ENCODE data around the gene HFM1. TPM values are rescaled to one million over a fixed set of nuclear protein-coding genes. Genes with fewer than 3 reads are reported as not detected.

The HFM1 gene
- total RNA-seq, 3 donors from 2014 or later (not counting 1 experiment from before 2014, with no cell fraction given), result 0.86 TPM; not detected in 2

DNA sequence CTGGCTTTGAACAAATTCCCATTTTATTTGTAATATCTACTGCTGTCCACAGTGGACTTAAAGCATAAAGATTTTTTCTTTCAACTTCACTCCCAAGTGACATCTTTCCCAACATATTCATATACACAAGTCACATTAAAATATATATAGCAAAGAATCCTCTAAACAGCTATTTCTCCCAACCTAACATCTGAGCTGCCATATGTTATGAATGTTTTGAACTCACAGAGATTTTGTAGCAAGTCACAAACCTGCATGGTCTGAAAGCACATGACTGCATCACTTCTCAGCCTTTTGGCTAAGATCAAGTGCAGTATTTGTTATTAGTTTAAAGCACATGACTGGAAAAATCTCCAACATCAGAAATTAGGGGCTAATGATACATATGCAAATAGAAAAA, 7.7 kb upstream of the HFM1 start:
- Histone ChIP-seq H3K9me3 (ENCODE audit: control insufficient read depth, insufficient read depth, low read length) (no peaks in the 10 kb centered on the region), H3K4me3 (ENCODE audit: low read length) (no peak overlapping the region), H3K4me1 (ENCODE audit: control insufficient read depth, insufficient read depth, low read length) (no peaks in the 10 kb centered on the region), H3K27me3 (ENCODE audit: control insufficient read depth, insufficient read depth, low read length) (no peaks in the 10 kb centered on the region), H3K27ac (ENCODE audit: low read length) (no peak overlapping the region), H3K36me3 (ENCODE audit: control insufficient read depth, insufficient read depth, low read length) (no peaks in the 10 kb centered on the region)
- DNase-seq, result no peak
- Mint-ChIP-seq H3K36me3 (no peaks in the 10 kb centered on the region), H3K4me1 (no peaks in the 10 kb centered on the region), H3K9me3 (no peaks in the 10 kb centered on the region), H3K27me3 (ENCODE audit: low read depth in 2 of 2) (peaks cover 12 to 33% of the 10 kb centered on the region in 2 donors), H3K4me3 (no peak overlapping the region), H3K27ac (no peak overlapping the region)
- intact Hi-C loops (cut with micrococcal nuclease), result no loop called here
- no peak for ATAC-seq
- TF ChIP-seq, protein P1, sequence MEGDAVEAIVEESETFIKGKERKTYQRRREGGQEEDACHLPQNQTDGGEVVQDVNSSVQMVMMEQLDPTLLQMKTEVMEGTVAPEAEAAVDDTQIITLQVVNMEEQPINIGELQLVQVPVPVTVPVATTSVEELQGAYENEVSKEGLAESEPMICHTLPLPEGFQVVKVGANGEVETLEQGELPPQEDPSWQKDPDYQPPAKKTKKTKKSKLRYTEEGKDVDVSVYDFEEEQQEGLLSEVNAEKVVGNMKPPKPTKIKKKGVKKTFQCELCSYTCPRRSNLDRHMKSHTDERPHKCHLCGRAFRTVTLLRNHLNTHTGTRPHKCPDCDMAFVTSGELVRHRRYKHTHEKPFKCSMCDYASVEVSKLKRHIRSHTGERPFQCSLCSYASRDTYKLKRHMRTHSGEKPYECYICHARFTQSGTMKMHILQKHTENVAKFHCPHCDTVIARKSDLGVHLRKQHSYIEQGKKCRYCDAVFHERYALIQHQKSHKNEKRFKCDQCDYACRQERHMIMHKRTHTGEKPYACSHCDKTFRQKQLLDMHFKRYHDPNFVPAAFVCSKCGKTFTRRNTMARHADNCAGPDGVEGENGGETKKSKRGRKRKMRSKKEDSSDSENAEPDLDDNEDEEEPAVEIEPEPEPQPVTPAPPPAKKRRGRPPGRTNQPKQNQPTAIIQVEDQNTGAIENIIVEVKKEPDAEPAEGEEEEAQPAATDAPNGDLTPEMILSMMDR (IDR thresholded peaks at IDR 0.05), result no peak

DNA sequence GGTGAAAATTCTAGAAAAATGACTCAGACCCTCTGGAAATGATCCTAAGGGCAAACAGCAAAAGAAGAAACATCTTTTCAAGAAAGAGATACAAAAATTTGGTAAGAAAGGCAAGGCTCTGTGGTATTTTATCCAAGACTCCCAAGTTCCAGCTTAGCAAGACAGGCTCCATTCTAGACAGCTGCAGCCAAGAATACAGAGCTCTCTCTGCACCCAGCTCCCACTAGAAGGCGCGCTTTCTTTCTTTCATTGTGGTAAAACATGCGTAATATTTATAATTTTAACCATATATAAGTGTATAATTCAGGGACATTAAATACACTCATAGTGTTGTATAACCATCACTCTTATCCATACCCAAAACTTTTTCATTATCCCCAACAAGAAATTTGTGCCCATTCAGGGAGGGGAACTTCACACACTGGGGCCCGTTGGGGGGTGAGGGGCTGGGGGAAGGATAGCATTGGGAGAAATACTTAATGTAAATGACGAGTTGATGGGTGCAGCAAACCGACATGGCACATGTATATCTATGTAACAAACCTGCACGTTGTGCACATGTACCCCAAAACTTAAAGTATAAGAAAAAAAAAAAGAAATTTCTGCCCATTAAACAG, 2.2 kb upstream of the HFM1 start:
- Mint-ChIP-seq H3K4me3 (no peak overlapping the region), H3K27ac (no peak overlapping the region), H3K4me1 (peaks cover 5 to 6% of the 10 kb centered on the region in 2 donors), H3K36me3 (no peaks in the 10 kb centered on the region), H3K27me3 (ENCODE audit: low read depth in 2 of 2) (peaks cover 8 to 46% of the 10 kb centered on the region in 2 donors), H3K9me3 (no peaks in the 10 kb centered on the region)
- Histone ChIP-seq H3K4me3 (ENCODE audit: low read length) (no peak overlapping the region), H3K27me3 (ENCODE audit: control insufficient read depth, insufficient read depth, low read length) (peaks cover 13% of the 10 kb centered on the region), H3K27ac (ENCODE audit: low read length) (no peak overlapping the region), H3K4me1 (ENCODE audit: control insufficient read depth, insufficient read depth, low read length) (peaks cover 9% of the 10 kb centered on the region), H3K9me3 (ENCODE audit: control insufficient read depth, insufficient read depth, low read length) (no peaks in the 10 kb centered on the region), H3K36me3 (ENCODE audit: control insufficient read depth, insufficient read depth, low read length) (no peaks in the 10 kb centered on the region)
- intact Hi-C loops (cut with micrococcal nuclease), result no loop called here
- 81% methylated on average over 2 of the region's 7 CpGs for WGBS (ENCODE audit: insufficient coverage)
- no peak for DNase-seq
- TF ChIP-seq, protein P1 (IDR thresholded peaks at IDR 0.05), result no peak
- ATAC-seq, result no peak

DNA sequence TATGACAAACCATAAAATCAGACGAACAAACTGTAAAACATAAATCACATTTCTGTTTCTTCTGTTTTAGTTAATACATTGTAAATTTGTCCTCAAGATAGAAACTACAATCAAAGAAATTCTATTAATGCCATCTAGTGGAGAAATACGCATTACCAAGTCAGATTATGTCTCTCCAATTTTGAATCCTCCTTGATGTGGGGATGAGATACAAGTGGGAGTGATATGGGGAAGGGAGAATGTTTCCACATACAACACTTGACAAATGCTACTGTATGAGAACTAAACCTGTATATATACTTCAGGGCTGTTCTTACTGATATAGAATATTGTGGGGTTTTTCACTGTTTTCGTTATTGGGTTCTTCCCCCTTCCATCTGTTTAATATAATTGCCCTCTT, 2.6 kb downstream of the HFM1 start:
- ATAC-seq (no peak), DNase-seq (peak in 1 of 2 donors; percentile 11)
- no CpG with 5 or more reads among the region's 3 CpGs for WGBS (ENCODE audit: insufficient coverage)
- H3K27me3 ChIP-seq (ENCODE audit: control insufficient read depth, insufficient read depth, low read length), result peaks cover 17% of the 10 kb centered on the region
- H3K27ac Mint-ChIP-seq, result no peak overlapping the region
- peaks cover 5 to 6% of the 10 kb centered on the region in 2 donors for H3K4me1 Mint-ChIP-seq
- peaks cover 9% of the 10 kb centered on the region for H3K4me1 ChIP-seq (ENCODE audit: control insufficient read depth, insufficient read depth, low read length)
- no peaks in the 10 kb centered on the region for H3K9me3 ChIP-seq (ENCODE audit: control insufficient read depth, insufficient read depth, low read length)
- H3K27ac ChIP-seq (ENCODE audit: low read length), result no peak overlapping the region
- H3K27me3 Mint-ChIP-seq (ENCODE audit: low read depth in 2 of 2), result peaks cover 9 to 51% of the 10 kb centered on the region in 2 donors
- H3K36me3 ChIP-seq (ENCODE audit: control insufficient read depth, insufficient read depth, low read length), result no peaks in the 10 kb centered on the region
- H3K36me3 Mint-ChIP-seq, result no peaks in the 10 kb centered on the region
- no peak overlapping the region for H3K4me3 ChIP-seq (ENCODE audit: low read length)
- H3K4me3 Mint-ChIP-seq, result no peak overlapping the region
- intact Hi-C loops (cut with micrococcal nuclease), result no loop called here
- no peaks in the 10 kb centered on the region for H3K9me3 Mint-ChIP-seq
- TF ChIP-seq, protein P1 (IDR thresholded peaks at IDR 0.05), result no peak

DNA sequence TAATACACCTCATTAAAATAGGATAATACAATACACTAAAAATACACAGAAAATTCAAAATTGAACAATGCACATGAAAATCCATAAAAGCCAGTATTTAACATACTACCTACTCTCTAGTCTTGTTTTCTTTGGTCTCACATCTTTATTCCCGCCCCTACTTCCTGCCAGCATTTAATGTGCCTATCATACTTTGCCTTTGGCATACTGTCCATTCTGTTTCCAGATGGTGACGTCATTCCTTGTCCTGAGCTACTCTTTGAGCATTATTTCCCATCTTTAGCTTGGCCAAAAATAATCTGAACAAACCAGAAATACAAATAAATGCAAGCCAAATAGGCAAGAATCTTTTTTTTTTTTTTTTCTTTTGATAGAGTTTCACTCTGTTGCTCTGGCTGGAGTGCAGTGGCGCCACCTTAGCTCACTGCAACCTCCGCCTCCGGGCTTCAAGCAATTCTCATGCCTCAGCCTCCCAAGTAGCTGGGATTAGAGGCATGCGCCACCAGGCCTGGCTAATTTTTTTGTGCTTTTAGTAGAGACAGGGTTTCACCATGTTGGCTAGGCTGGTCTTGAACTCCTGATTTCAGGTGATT, 4.4 kb downstream of the HFM1 start:
- Mint-ChIP-seq H3K27me3 (ENCODE audit: low read depth in 2 of 2) (peaks cover 9 to 35% of the 10 kb centered on the region in 2 donors), H3K9me3 (no peaks in the 10 kb centered on the region), H3K4me3 (no peak overlapping the region), H3K27ac (no peak overlapping the region), H3K4me1 (peaks cover 5 to 6% of the 10 kb centered on the region in 2 donors), H3K36me3 (no peaks in the 10 kb centered on the region)
- no peaks in the 10 kb centered on the region for H3K36me3 ChIP-seq (ENCODE audit: control insufficient read depth, insufficient read depth, low read length)
- ATAC-seq (no peak), DNase-seq (no peak)
- no peak overlapping the region for H3K4me3 ChIP-seq (ENCODE audit: low read length)
- intact Hi-C loops (cut with micrococcal nuclease), result no loop called here
- H3K9me3 ChIP-seq (ENCODE audit: control insufficient read depth, insufficient read depth, low read length), result no peaks in the 10 kb centered on the region
- peaks cover 9% of the 10 kb centered on the region for H3K4me1 ChIP-seq (ENCODE audit: control insufficient read depth, insufficient read depth, low read length)
- TF ChIP-seq, protein P1 (IDR thresholded peaks at IDR 0.05), result no peak
- H3K27ac ChIP-seq (ENCODE audit: low read length), result no peak overlapping the region
- 95% methylated on average over 6 of the region's 6 CpGs for WGBS (ENCODE audit: insufficient coverage)
- H3K27me3 ChIP-seq (ENCODE audit: control insufficient read depth, insufficient read depth, low read length), result peaks cover 8% of the 10 kb centered on the region
